ENCODE measurements around the gene HMGN3. TPM values are rescaled to one million over a fixed set of nuclear protein-coding genes. Genes with fewer than 3 reads are reported as not detected.
A peak's percentile ranks its signal among the peaks of the same experiment; 100 is the strongest.

The HMGN3 gene
- total RNA-seq, 1 donor from 2014 or later = 166 TPM

GRCh38 chr6:79238919-79239318, 4.4 kb upstream of the HMGN3 start:
- DNase-seq (no peak), ATAC-seq (no peak)
- intact Hi-C loops (cut with micrococcal nuclease) = loop anchor here (10.0 kb wide), 1 partner anchor 164 kb away; the partner anchor contains the start of gene PHIP

- intact Hi-C loops (cut with micrococcal nuclease) = loop anchor here (10.0 kb wide), 1 partner anchor 162 kb away; the partner anchor contains the start of gene PHIP
- DNase-seq (no peak), ATAC-seq (no peak)
Observed at GRCh38 chr6:79236711-79237110, 2.2 kb upstream of the HMGN3 start.

- intact Hi-C loops (cut with micrococcal nuclease) = loop anchor here (10.0 kb wide), 1 partner anchor 159 kb away; the partner anchor contains the start of gene PHIP
- DNase-seq = peak; percentile 94
- ATAC-seq = peak; percentile 96
Observed at GRCh38 chr6:79233611-79234149, 802 bp downstream of the HMGN3 start.

- ATAC-seq = no peak
- DNase-seq = no peak
- intact Hi-C loops (cut with micrococcal nuclease) = loop anchor here (10.0 kb wide), 1 partner anchor 158 kb away; the partner anchor contains the start of gene PHIP
Observed at GRCh38 chr6:79232696-79233462, 1.6 kb downstream of the HMGN3 start.

GRCh38 chr6:79231666-79232065, 2.8 kb downstream of the HMGN3 start:
- DNase-seq (no peak), ATAC-seq (no peak)
- intact Hi-C loops (cut with micrococcal nuclease) = loop anchor here (10.0 kb wide), 1 partner anchor 157 kb away; the partner anchor contains the start of gene PHIP

- ATAC-seq (no peak), DNase-seq (no peak)
- intact Hi-C loops (cut with micrococcal nuclease) = loop anchor here (10.0 kb wide), 1 partner anchor 156 kb away; the partner anchor contains the start of gene PHIP
Observed at GRCh38 chr6:79231101-79231500, 3.4 kb downstream of the HMGN3 start.

- DNase-seq (no peak), ATAC-seq (no peak)
- intact Hi-C loops (cut with micrococcal nuclease) = loop anchor here (10.0 kb wide), 1 partner anchor 155 kb away; the partner anchor contains the start of gene PHIP
Observed at GRCh38 chr6:79230149-79230548, 4.3 kb downstream of the HMGN3 start.

- ATAC-seq (no peak), DNase-seq (no peak)
- intact Hi-C loops (cut with micrococcal nuclease) = no loop called here
Observed at GRCh38 chr6:79227445-79227844, 7.0 kb downstream of the HMGN3 start.

GRCh38 chr6:79226660-79227059, 7.8 kb downstream of the HMGN3 start:
- DNase-seq (no peak), ATAC-seq (no peak)
- intact Hi-C loops (cut with micrococcal nuclease) = no loop called here

- intact Hi-C loops (cut with micrococcal nuclease) = no loop called here
- peak; percentile 17 for ATAC-seq
Observed at GRCh38 chr6:79225717-79226599, 8.5 kb downstream of the HMGN3 start.

GRCh38 chr6:79223611-79224404, 10.7 kb downstream of the HMGN3 start:
- no peak for ATAC-seq
- intact Hi-C loops (cut with micrococcal nuclease) = no loop called here
- DNase-seq = no peak

More at GRCh38 chr6:79225717-79226599, 8.5 kb downstream of the HMGN3 start:
- DNase-seq = no peak

GRCh38 chr6:79215213-79215824, 19.2 kb downstream of the HMGN3 start:
- DNase-seq (no peak), ATAC-seq (peak; percentile 62)
- intact Hi-C loops (cut with micrococcal nuclease) = no loop called here

GRCh38 chr6:79212859-79213258, 21.6 kb downstream of the HMGN3 start:
- DNase-seq (no peak), ATAC-seq (no peak)
- intact Hi-C loops (cut with micrococcal nuclease) = no loop called here

GRCh38 chr6:79208816-79209215, 25.7 kb downstream of the HMGN3 start:
- intact Hi-C loops (cut with micrococcal nuclease) = no loop called here
- ATAC-seq (no peak), DNase-seq (no peak)

GRCh38 chr6:79203753-79204253, 30.7 kb downstream of the HMGN3 start:
- DNase-seq (no peak), ATAC-seq (peak; percentile 74)
- intact Hi-C loops (cut with micrococcal nuclease) = no loop called here

GRCh38 chr6:79202556-79202955, 31.9 kb downstream of the HMGN3 start:
- DNase-seq (no peak), ATAC-seq (no peak)
- intact Hi-C loops (cut with micrococcal nuclease) = no loop called here

GRCh38 chr6:79201983-79202382, 32.5 kb downstream of the HMGN3 start:
- ATAC-seq (no peak), DNase-seq (no peak)
- intact Hi-C loops (cut with micrococcal nuclease) = no loop called here

- DNase-seq (no peak), ATAC-seq (no peak)
- intact Hi-C loops (cut with micrococcal nuclease) = no loop called here
Observed at GRCh38 chr6:79201143-79201542, 33.3 kb downstream of the HMGN3 start.

All from left ventricle myocardium superior (tissue), 1 donor.